CD14-positive monocyte (primary cell): Measurements from ENCODE around the gene KIAA0319L. TPM values are rescaled to one million over a fixed set of nuclear protein-coding genes. Genes with fewer than 3 reads are reported as not detected.

Source experiments
- DNase-seq, 3 donors: peaks; one replicate each; pipeline ENCODE4 v3.0.0-alpha.2; 2011 to 2022
- H2AFZ ChIP-seq: 2 replicates; pipeline ENCODE4 v1.6.0; 2012; ENCODE audit warnings: mild to moderate bottlenecking, low read depth, low read length, inconsistent platforms; ENCODE audit not compliant: insufficient read depth, poor library complexity, severe bottlenecking
- H3K27ac ChIP-seq, 2 donors: 1 replicate in 1 of 2; 2 replicates in 1 of 2; pipeline ENCODE4 v1.5.1; 2012 to 2013; ENCODE audit warnings: low read length in 2 of 2, control low read depth in 1 of 2, inconsistent platforms in 1 of 2, low read depth in 1 of 2, mild to moderate bottlenecking in 1 of 2
- H3K27me3 ChIP-seq, 2 donors: one replicate each; pipeline versions ENCODE4 v1.6.0 to v1.6.1; 2011 to 2013; ENCODE audit warnings: low read length in 2 of 2; ENCODE audit not compliant: control insufficient read depth in 2 of 2, insufficient read depth in 2 of 2
- H3K36me3 ChIP-seq, 2 donors: replicated peaks in 1 of 2; 1 replicate in 1 of 2; 2 replicates in 1 of 2; pipeline versions ENCODE4 v1.5.1 to v1.6.1; 2012 to 2013; ENCODE audit warnings: low read length in 2 of 2, control low read depth in 1 of 2, inconsistent platforms in 1 of 2, mild to moderate bottlenecking in 1 of 2; ENCODE audit not compliant: insufficient read depth in 2 of 2, control insufficient read depth in 1 of 2
- H3K4me1 ChIP-seq, 2 donors: 1 replicate in 1 of 2; 2 replicates in 1 of 2; pipeline versions ENCODE4 v1.5.1 to v1.6.1; 2012 to 2013; ENCODE audit warnings: low read length in 2 of 2, control low read depth in 1 of 2, inconsistent platforms in 1 of 2, mild to moderate bottlenecking in 1 of 2, moderate library complexity in 1 of 2; ENCODE audit not compliant: insufficient read depth in 2 of 2, control insufficient read depth in 1 of 2
- H3K4me2 ChIP-seq: replicated peaks from 2 replicates; pipeline ENCODE3; 2012; ENCODE audit warnings: low read length, moderate library complexity, mild to moderate bottlenecking; ENCODE audit not compliant: poor library complexity, severe bottlenecking; ENCODE audit errors: extremely low read depth
- H3K4me3 ChIP-seq, 3 experiments: fragments of 200-600 bp in 1 of 3; sonication (generic) in 1 of 3; replicated peaks in 1 of 3; 1 replicate in 2 of 3; 2 replicates in 1 of 3; pipeline ENCODE4 v1.5.1; 2011 to 2013; ENCODE audit warnings: low read length in 3 of 3, mild to moderate bottlenecking in 3 of 3, control low read depth in 2 of 3, low read depth in 2 of 3, inconsistent platforms in 1 of 3, moderate library complexity in 1 of 3
- H3K79me2 ChIP-seq: 2 replicates; pipeline ENCODE4 v1.6.0; 2012; ENCODE audit warnings: mild to moderate bottlenecking, control low read depth, inconsistent platforms, low read length, moderate library complexity; ENCODE audit not compliant: insufficient read depth
- H3K9ac ChIP-seq: 2 replicates; pipeline ENCODE4 v1.6.0; 2017; ENCODE audit warnings: low read length, mild to moderate bottlenecking; ENCODE audit not compliant: insufficient read depth, poor library complexity, severe bottlenecking
- H3K9me3 ChIP-seq, 2 donors: replicated peaks in 1 of 2; 1 replicate in 1 of 2; 2 replicates in 1 of 2; pipeline versions ENCODE4 v1.5.1 to v1.6.1; 2012 to 2013; ENCODE audit warnings: low read length in 2 of 2, control low read depth in 1 of 2; ENCODE audit not compliant: control insufficient read depth in 1 of 2, insufficient read depth in 1 of 2
- H4K20me1 ChIP-seq: 2 replicates; pipeline ENCODE4 v1.6.0; 2012; ENCODE audit warnings: mild to moderate bottlenecking, low read length, control low read depth, moderate library complexity; ENCODE audit not compliant: insufficient read depth
- H3K27ac Mint-ChIP-seq, 7 donors: one replicate each; pipeline ENCODE4 v1.8.0; 2020; ENCODE audit warnings: mild to moderate bottlenecking in 7 of 7, mixed read lengths in 7 of 7, moderate library complexity in 6 of 7, inconsistent platforms in 2 of 7
- H3K27me3 Mint-ChIP-seq, 3 donors: one replicate each; pipeline ENCODE4 v1.8.0; 2021 to 2022; ENCODE audit warnings: low read depth in 3 of 3, mild to moderate bottlenecking in 3 of 3, mixed read lengths in 3 of 3, moderate library complexity in 3 of 3, inconsistent platforms in 1 of 3
- H3K36me3 Mint-ChIP-seq, 2 donors: one replicate each; pipeline ENCODE4 v1.8.0; 2020; ENCODE audit warnings: mixed read lengths in 2 of 2, inconsistent platforms in 1 of 2, mild to moderate bottlenecking in 1 of 2
- H3K4me1 Mint-ChIP-seq: one replicate; pipeline ENCODE4 v1.8.0; 2020; ENCODE audit warnings: mild to moderate bottlenecking, mixed read lengths
- H3K4me3 Mint-ChIP-seq, 2 donors: one replicate each; pipeline ENCODE4 v1.8.0; 2020; ENCODE audit warnings: mild to moderate bottlenecking in 2 of 2, mixed read lengths in 2 of 2, moderate library complexity in 1 of 2
- H3K9me3 Mint-ChIP-seq, 7 donors: one replicate each; pipeline ENCODE4 v1.8.0; 2020 to 2022; ENCODE audit warnings: mixed read lengths in 7 of 7, mild to moderate bottlenecking in 6 of 7, moderate library complexity in 6 of 7, inconsistent platforms in 2 of 7
- WGBS: methylation state at CpG from one replicate; pipeline ENCODE4 v1.1.5; 2013; ENCODE audit warnings: missing lambda C conversion rate; ENCODE audit not compliant: insufficient coverage; 5-methylcytosine and 5-hydroxymethylcytosine counted together
- intact Hi-C, 2 donors: fragments of 100-400 bp; cut with micrococcal nuclease; formaldehyde crosslinking; loops; one replicate each; pipeline versions ENCODE4 v1.15.0 to v1.15.1; 2023
- polyA plus RNA-seq, 3 donors: library from polyadenylated mRNA; depleted of rRNA in 1 of 3; unstranded in 2 of 3; stranded (reverse) in 1 of 3; fragments of 300-500 nt in 2 of 3; fragments of >200 nt in 1 of 3; fragmentation: Illumina TruSeq in 2 of 3; gene quantifications; 1 replicate in 2 of 3; 2 replicates in 1 of 3; pipeline ENCODE4 v1.2.3, GENCODE V29; 2012 to 2021
- TF ChIP-seq, protein P1 (sequence below): fragments of 200-600 bp; IDR thresholded peaks from one replicate; pipeline ENCODE4 v1.8.0; 2022; ENCODE audit warnings: antibody characterized with exemption, mild to moderate bottlenecking

KIAA0319L gene
- polyA plus RNA-seq, 3 donors = 20.6 to 75.3 (median 28.6) TPM

DNA sequence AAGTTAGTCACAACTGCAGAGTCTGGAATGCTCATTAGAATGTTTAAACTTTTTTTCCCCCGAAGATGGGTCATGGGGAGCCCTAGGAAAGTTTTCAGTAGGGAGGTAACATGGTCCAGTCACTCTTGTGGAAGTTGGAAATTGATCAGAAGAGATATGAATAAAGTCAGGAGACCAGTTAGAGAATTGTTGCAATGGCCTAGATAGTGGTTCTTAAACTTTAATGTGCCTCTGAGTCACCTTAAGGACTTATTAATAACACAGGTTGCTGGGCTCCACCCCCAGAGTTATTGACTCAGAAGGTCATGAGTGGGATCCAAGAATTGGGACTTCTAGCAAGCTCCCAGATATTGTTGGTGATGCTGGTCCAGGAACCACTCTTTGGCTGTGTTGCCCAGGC, 12.7 kb upstream of the KIAA0319L start:
- Histone ChIP-seq H4K20me1 (no peaks in the 10 kb centered on the region), H2AFZ (no peak overlapping the region), H3K79me2 (no peaks in the 10 kb centered on the region), H3K4me3 (no peak overlapping the region), H3K4me1 (peaks cover 10 to 13% of the 10 kb centered on the region in 2 donors), H3K27me3 (peaks cover 6 to 22% of the 10 kb centered on the region in 2 donors), H3K4me2 (no peak overlapping the region), H3K36me3 (peaks cover 4 to 22% of the 10 kb centered on the region in 2 donors), H3K9ac (no peak overlapping the region), H3K9me3 (no peaks in the 10 kb centered on the region), H3K27ac (no peak overlapping the region)
- peaks cover 16 to 29% (median 18%) of the 10 kb centered on the region in 3 donors for H3K27me3 Mint-ChIP-seq
- intact Hi-C loops = loop anchor here (2.0 to 10.0 kb wide), 5 partner anchors 75 to 203 kb away; partner anchors contain the start of gene PSMB2 (in 1 of the 2)
- no peak overlapping the region for H3K4me3 Mint-ChIP-seq
- H3K27ac Mint-ChIP-seq = no peak overlapping the region
- H3K9me3 Mint-ChIP-seq = peaks cover 0 to 5% (median 0%) of the 10 kb centered on the region in 7 donors
- DNase-seq = no peak
- 88% methylated on average over 1 of the region's 1 CpG for WGBS
- TF ChIP-seq, protein P1, sequence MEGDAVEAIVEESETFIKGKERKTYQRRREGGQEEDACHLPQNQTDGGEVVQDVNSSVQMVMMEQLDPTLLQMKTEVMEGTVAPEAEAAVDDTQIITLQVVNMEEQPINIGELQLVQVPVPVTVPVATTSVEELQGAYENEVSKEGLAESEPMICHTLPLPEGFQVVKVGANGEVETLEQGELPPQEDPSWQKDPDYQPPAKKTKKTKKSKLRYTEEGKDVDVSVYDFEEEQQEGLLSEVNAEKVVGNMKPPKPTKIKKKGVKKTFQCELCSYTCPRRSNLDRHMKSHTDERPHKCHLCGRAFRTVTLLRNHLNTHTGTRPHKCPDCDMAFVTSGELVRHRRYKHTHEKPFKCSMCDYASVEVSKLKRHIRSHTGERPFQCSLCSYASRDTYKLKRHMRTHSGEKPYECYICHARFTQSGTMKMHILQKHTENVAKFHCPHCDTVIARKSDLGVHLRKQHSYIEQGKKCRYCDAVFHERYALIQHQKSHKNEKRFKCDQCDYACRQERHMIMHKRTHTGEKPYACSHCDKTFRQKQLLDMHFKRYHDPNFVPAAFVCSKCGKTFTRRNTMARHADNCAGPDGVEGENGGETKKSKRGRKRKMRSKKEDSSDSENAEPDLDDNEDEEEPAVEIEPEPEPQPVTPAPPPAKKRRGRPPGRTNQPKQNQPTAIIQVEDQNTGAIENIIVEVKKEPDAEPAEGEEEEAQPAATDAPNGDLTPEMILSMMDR = no peak
- H3K4me1 Mint-ChIP-seq = peaks cover 16% of the 10 kb centered on the region
- H3K36me3 Mint-ChIP-seq = peaks cover 31 to 36% of the 10 kb centered on the region in 2 donors

DNA sequence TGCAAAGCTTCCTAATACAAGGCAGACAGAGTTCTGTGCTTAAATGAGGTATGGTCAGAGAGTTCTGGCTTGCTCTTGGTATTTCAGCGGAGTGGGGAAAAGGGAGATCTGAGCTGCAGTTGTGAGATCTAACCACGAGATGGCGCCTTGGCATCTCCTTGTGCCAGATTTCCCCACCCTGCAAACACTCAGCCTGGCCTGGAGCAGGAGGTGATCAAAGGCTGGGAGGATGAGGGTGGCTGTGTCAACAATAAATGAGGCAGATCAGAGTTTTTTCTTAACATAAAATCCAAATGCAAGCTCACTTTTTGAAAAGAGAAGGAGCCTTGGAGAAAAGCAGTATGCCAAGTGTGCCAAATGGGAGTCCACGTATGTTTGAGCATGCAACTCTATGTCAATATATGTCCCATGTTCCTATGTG, 11.8 kb upstream of the KIAA0319L start:
- H3K4me1 Mint-ChIP-seq = peaks cover 15% of the 10 kb centered on the region
- Histone ChIP-seq H3K27ac (no peak overlapping the region), H2AFZ (no peak overlapping the region), H3K4me1 (peaks cover 9 to 11% of the 10 kb centered on the region in 2 donors), H3K36me3 (peaks cover 4 to 27% of the 10 kb centered on the region in 2 donors), H3K9ac (no peak overlapping the region), H3K4me3 (no peak overlapping the region), H3K79me2 (no peaks in the 10 kb centered on the region), H3K27me3 (peaks cover 6 to 15% of the 10 kb centered on the region in 2 donors), H4K20me1 (no peaks in the 10 kb centered on the region), H3K9me3 (no peaks in the 10 kb centered on the region), H3K4me2 (no peak overlapping the region)
- TF ChIP-seq, protein P1 = peak; percentile 91
- intact Hi-C loops = loop anchor here (2.0 to 5.0 kb wide), 3 partner anchors 153 to 204 kb away; no protein-coding TSS in a partner anchor
- H3K4me3 Mint-ChIP-seq = no peak overlapping the region
- H3K9me3 Mint-ChIP-seq = no peaks in the 10 kb centered on the region
- H3K27ac Mint-ChIP-seq = peak overlapping the region in 1 of 7 donors; percentile 21
- DNase-seq = peak; percentile 38 to 63 (median 53)
- H3K36me3 Mint-ChIP-seq = peaks cover 40 to 44% of the 10 kb centered on the region in 2 donors
- WGBS = no CpG with 5 or more reads among the region's 4 CpGs
- H3K27me3 Mint-ChIP-seq = peaks cover 14 to 23% (median 15%) of the 10 kb centered on the region in 3 donors
